Activated CD8-positive, alpha-beta T cell treated with anti-CD3 and anti-CD28 coated beads, Interleukin-2, amount 10 ng/mL, durations not matched to agents 7 days and 5 days (primary cell): ENCODE results near the gene GSN. TPM values are rescaled to one million over a fixed set of nuclear protein-coding genes. Genes with fewer than 3 reads are reported as not detected.

Source experiments
- ATAC-seq: fragments of 150-1000 bp; cut with Tn5 transposase; one replicate; pipeline ENCODE4 v1.10.0; 2021; ENCODE audit warnings: moderate library complexity
- CTCF ChIA-PET: fragments of 350-600 bp; sonication (Branson Sonifier 250); formaldehyde crosslinking; loops from one replicate; lab custom pipeline; 2021; ENCODE audit warnings: antibody characterized with exemption; lab: Charles Lee
- POLR2A ChIA-PET: fragments of 350-600 bp; sonication (Branson Sonifier 250); formaldehyde crosslinking; loops from one replicate; lab custom pipeline; 2021; ENCODE audit warnings: antibody characterized with exemption; lab: Charles Lee
- DNase-seq: peaks from one replicate; pipeline ENCODE4 v3.0.0-alpha.2; 2020
- H3K27ac Mint-ChIP-seq: one replicate; pipeline ENCODE4 v1.8.0; 2021; ENCODE audit warnings: mild to moderate bottlenecking, mixed read lengths
- H3K27me3 Mint-ChIP-seq: one replicate; pipeline ENCODE4 v1.8.0; 2021; ENCODE audit warnings: low read depth, mixed read lengths
- H3K36me3 Mint-ChIP-seq: one replicate; pipeline ENCODE4 v1.8.0; 2021; ENCODE audit warnings: low read depth, mixed read lengths
- H3K4me1 Mint-ChIP-seq: one replicate; pipeline ENCODE4 v1.8.0; 2021; ENCODE audit warnings: low read depth, mixed read lengths
- H3K4me3 Mint-ChIP-seq: one replicate; pipeline ENCODE4 v1.8.0; 2021; ENCODE audit warnings: mild to moderate bottlenecking, mixed read lengths
- H3K9me3 Mint-ChIP-seq: one replicate; pipeline ENCODE4 v1.8.0; 2022; ENCODE audit warnings: mixed read lengths; ENCODE audit not compliant: insufficient read depth
- total RNA-seq, 2 experiments: library from RNA; stranded (reverse); gene quantifications; one replicate each; pipeline ENCODE4 v1.2.3, GENCODE V29; 2021

GSN gene
- total RNA-seq, 2 experiments from 2014 or later: 4.0 to 4.2 TPM

DNA sequence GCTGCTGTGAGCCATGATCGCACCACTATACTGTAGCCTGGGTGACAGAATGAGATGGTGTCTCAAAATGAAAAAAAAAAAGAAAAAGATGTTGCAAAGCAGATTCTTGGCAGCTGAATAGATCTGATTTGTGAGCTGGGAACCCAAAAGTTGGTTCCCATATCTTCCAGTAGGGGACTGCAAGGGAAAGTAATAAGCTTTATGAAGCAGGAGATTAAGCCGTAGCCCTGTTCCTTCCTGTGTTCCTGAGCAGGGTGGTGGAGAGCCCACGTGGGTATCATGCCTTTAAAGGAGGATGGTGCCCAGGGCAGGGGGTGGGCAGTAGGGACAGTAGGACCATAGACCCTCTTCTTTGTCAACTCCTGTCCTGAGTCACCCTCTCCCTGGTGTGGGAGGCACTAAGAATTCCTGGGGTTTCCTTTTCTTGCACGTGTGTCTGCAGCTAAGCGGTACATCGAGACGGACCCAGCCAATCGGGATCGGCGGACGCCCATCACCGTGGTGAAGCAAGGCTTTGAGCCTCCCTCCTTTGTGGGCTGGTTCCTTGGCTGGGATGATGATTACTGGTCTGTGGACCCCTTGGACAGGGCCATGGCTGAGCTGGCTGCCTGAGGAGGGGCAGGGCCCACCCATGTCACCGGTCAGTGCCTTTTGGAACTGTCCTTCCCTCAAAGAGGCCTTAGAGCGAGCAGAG lies 64.2 kb downstream of the GSN start:
- no peak for ATAC-seq
- Mint-ChIP-seq H3K4me1 (no peaks in the 10 kb centered on the region), H3K27me3 (no peaks in the 10 kb centered on the region), H3K4me3 (no peak overlapping the region), H3K27ac (no peak overlapping the region), H3K36me3 (peaks cover 6% of the 10 kb centered on the region), H3K9me3 (no peaks in the 10 kb centered on the region)
- ChIA-PET CTCF (interaction anchor here (1.0 to 1.2 kb wide), 3 partner anchors 8 to 67 kb away, joined by 3 to 4 read pairs (median 3); no protein-coding TSS in a partner anchor), POLR2A (no interaction called here)
- DNase-seq: no peak

DNA sequence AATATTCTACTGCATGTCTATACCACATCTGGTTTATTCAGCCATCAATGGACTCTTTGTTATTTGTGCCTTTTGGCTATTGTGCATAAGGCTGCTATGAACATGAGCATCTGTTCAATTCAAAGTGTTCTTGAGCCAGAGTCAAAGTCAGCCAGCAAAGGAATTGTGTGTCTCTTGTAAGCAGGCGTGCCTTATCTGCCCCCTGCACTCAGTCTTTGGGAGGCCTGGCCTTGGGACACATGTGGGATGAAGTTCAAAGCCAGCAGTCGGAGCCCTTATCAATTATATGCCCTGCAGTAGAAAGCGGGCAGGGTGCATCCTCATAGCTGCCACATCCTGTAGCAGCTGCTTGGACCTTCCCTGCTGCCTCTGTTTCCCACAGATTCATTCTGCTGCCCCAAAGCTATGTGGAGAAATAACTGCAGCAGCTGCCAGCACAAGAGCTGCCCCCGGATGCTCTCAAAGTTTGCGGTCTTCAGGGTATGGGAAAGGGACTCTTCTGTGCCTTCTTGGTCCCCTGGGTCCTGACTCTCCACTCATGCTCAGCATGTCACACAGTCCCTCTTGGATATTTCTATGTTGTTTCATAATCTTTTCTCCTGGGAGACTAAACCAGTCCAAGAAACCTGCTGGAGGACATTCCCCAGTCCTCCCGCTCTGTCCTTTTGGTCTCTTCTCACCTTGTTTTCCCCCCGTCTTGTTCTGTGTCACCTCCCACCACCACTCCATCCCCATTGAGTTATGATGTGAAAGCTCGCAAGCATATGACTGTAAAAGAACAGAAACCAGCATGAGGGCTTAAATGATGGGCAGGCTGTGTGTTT lies 66.2 kb downstream of the GSN start:
- no peaks in the 10 kb centered on the region for H3K9me3 Mint-ChIP-seq
- POLR2A ChIA-PET: no interaction called here
- peaks cover 16% of the 10 kb centered on the region for H3K36me3 Mint-ChIP-seq
- CTCF ChIA-PET: interaction anchor here (0.9 to 2.0 kb wide), 2 partner anchors 14 to 20 kb away, joined by 3 to 9 read pairs; no protein-coding TSS in a partner anchor
- H3K27me3 Mint-ChIP-seq: no peaks in the 10 kb centered on the region
- no peaks in the 10 kb centered on the region for H3K4me1 Mint-ChIP-seq
- H3K27ac Mint-ChIP-seq: no peak overlapping the region
- DNase-seq (no peak), ATAC-seq (no peak)
- H3K4me3 Mint-ChIP-seq: no peak overlapping the region

DNA sequence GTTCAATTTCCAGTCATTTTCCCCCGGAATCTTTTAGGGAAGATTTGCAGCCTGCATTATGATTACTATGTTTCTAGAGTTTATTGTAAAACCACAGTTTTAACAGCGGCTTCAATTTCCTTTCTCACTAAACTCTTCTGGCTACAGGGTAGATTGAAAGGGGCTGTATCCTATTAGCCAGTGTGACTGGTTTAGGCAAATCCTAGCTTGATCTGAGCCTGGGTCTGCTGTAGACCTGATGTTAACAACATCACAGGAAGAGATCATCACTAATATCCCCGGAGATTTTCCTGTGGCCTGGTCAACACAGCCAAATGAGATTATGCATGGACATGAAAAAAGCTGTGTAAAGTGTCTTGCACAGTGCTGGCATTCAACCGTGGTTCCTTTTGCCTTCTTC lies 68.7 kb downstream of the GSN start:
- no peak for ATAC-seq
- Mint-ChIP-seq H3K27me3 (no peaks in the 10 kb centered on the region), H3K4me3 (no peak overlapping the region), H3K9me3 (no peaks in the 10 kb centered on the region), H3K4me1 (no peaks in the 10 kb centered on the region), H3K36me3 (peaks cover 22% of the 10 kb centered on the region), H3K27ac (no peak overlapping the region)
- ChIA-PET POLR2A (no interaction called here), CTCF (interaction anchor here (2.0 kb wide), 1 partner anchor 17 kb away, joined by 9 read pairs; no protein-coding TSS in a partner anchor)
- no peak for DNase-seq

DNA sequence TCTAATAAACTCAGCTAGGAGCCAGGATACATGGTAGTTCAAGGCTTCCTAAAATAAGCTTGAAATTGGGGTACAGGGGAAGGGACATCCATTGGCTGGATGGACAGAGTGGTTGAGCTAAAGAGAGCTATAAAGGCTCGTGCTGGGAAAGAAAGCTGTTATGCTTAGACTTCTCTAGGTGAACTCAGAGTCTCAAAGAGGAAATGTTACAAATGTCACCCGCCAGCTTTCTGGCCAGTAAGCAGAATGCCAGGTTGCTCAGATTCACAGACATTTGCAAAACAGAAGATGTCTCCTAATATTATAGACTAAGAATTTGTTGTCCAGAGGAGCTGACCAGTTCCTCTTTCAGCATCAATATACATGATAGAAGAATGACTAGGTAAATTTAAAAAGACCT lies 71.5 kb downstream of the GSN start:
- Mint-ChIP-seq H3K36me3 (peaks cover 33% of the 10 kb centered on the region), H3K27ac (no peak overlapping the region), H3K4me1 (peaks cover 2% of the 10 kb centered on the region), H3K4me3 (no peak overlapping the region), H3K27me3 (no peaks in the 10 kb centered on the region), H3K9me3 (no peaks in the 10 kb centered on the region)
- ChIA-PET CTCF (interaction anchor here (0.7 to 1.4 kb wide), 5 partner anchors 8 to 126 kb away, joined by 3 to 9 read pairs (median 3); no protein-coding TSS in a partner anchor), POLR2A (interaction anchor here (0.7 to 1.2 kb wide), 2 partner anchors 14 to 95 kb away, joined by 3 read pairs; no protein-coding TSS in a partner anchor)
- no peak for DNase-seq
- ATAC-seq: no peak

DNA sequence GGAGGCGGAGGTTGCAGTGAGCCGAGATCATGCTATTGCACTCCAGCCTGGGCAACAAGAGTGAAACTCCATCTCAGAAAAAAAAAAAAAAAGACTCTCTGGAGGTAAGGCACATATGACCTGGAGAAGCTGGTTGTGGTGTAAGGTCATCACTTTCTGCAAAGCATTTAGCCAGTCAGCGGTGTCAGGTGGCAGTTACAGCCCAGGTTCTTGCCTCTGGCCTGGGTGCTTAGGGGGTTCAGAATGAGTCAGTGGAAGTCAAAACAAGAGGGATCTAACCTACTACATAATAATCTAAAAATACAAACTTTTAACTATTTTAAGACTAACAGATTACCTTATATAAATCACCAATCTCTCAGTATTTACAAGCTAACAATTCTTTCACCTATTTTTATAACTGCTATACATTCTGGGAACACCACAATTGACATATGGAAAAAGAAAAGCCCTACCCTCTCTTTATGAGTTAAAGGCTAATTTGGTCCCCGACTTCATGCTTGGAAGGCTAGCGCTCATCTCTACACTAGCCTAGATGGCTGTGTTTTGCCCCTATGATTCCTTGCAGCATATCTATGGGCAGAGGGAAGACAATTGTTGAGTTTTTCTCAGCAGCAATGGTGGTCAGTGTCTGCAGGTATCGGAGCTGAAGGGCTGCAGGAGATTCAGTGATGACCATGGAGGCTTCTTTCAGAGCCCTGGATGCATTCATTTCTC lies 72.9 kb downstream of the GSN start:
- POLR2A ChIA-PET: no interaction called here
- ATAC-seq (no peak), DNase-seq (no peak)
- CTCF ChIA-PET: interaction anchor here (0.9 to 4.9 kb wide), 3 partner anchors 13 to 59 kb away, joined by 3 to 31 read pairs (median 4); no protein-coding TSS in a partner anchor
- Mint-ChIP-seq H3K36me3 (peaks cover 42% of the 10 kb centered on the region), H3K4me1 (peaks cover 2% of the 10 kb centered on the region), H3K27ac (no peak overlapping the region), H3K27me3 (no peaks in the 10 kb centered on the region), H3K4me3 (no peak overlapping the region), H3K9me3 (no peaks in the 10 kb centered on the region)

DNA sequence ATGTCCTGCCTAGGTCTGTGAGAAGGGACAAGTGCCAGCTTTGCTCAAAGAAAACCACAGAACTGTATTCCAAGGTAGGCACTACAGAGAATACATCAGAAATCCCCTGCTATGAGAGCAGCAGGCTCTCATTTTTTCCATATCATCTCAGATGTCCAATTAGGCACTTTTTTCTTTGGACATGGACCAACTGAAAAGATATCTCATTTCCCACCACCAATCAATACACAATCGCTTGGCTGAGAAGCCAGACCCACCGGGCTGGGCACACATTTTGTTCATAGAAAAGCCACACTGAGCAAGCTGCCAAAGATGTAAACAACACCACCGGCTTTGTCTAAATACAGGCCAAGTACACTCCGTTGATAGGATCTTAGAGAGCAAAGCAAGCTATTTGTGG lies 76.2 kb downstream of the GSN start:
- Mint-ChIP-seq H3K27ac (no peak overlapping the region), H3K27me3 (no peaks in the 10 kb centered on the region), H3K4me3 (no peak overlapping the region), H3K4me1 (peaks cover 4% of the 10 kb centered on the region), H3K9me3 (no peaks in the 10 kb centered on the region), H3K36me3 (peaks cover 48% of the 10 kb centered on the region)
- ATAC-seq (no peak), DNase-seq (no peak)
- ChIA-PET POLR2A (no interaction called here), CTCF (interaction anchor here (1.2 to 4.9 kb wide), 4 partner anchors 24 to 55 kb away, joined by 3 to 31 read pairs (median 4); no protein-coding TSS in a partner anchor)

DNA sequence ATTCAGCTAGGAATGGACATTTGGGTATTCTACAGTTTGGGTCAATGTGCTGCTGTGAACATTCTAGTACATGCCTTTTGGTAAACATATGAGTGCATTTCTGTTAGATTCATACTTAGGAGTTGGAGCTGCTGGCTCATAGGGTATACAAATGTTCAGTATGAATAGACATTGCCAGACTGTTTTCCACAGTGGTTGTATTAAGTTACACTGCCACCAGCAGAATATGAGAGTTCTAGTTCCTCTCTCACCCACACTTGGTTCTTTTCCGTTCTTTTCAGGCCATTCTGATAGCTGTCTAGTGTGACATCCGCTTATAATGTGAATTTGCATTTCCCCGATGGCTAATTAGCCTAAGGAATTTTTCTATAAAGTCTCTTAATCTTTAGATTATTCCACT lies 77.1 kb downstream of the GSN start:
- DNase-seq (no peak), ATAC-seq (no peak)
- H3K27me3 Mint-ChIP-seq: no peaks in the 10 kb centered on the region
- ChIA-PET CTCF (interaction anchor here (1.0 to 4.9 kb wide), 4 partner anchors 25 to 132 kb away, joined by 3 to 31 read pairs (median 4); no protein-coding TSS in a partner anchor), POLR2A (no interaction called here)
- H3K9me3 Mint-ChIP-seq: no peaks in the 10 kb centered on the region
- H3K4me3 Mint-ChIP-seq: no peak overlapping the region
- no peak overlapping the region for H3K27ac Mint-ChIP-seq
- H3K36me3 Mint-ChIP-seq: peaks cover 51% of the 10 kb centered on the region
- peaks cover 4% of the 10 kb centered on the region for H3K4me1 Mint-ChIP-seq

DNA sequence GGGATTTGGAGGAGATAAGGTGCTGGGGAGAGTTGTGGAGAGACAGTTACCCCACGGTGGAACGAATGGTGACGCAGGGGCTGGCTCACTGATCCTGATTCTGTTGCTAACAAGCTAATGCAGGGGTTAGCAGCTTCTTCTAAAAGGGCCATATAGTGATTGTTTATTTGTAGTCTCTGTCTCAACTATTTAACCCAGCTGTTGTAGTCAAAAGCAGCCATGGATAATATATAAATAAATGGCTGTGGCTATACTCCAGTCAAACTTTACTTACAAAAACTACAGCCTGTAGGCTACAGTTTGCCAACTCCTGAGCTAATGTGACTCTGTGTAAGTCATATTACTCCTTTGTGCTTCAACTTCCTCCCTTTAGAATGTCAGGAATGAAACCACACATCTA lies 80.3 kb downstream of the GSN start:
- ATAC-seq: no peak
- H3K36me3 Mint-ChIP-seq: peaks cover 67% of the 10 kb centered on the region
- no peak overlapping the region for H3K27ac Mint-ChIP-seq
- H3K4me1 Mint-ChIP-seq: peaks cover 22% of the 10 kb centered on the region
- H3K27me3 Mint-ChIP-seq: no peaks in the 10 kb centered on the region
- CTCF ChIA-PET: interaction anchor here (0.7 to 4.5 kb wide), 4 partner anchors 9 to 70 kb away, joined by 3 to 24 read pairs (median 4); no protein-coding TSS in a partner anchor
- POLR2A ChIA-PET: interaction anchor here (0.8 kb wide), 1 partner anchor 238 kb away, joined by 3 read pairs; no protein-coding TSS in a partner anchor
- peak; percentile 7 for DNase-seq
- H3K4me3 Mint-ChIP-seq: no peak overlapping the region
- H3K9me3 Mint-ChIP-seq: no peaks in the 10 kb centered on the region

DNA sequence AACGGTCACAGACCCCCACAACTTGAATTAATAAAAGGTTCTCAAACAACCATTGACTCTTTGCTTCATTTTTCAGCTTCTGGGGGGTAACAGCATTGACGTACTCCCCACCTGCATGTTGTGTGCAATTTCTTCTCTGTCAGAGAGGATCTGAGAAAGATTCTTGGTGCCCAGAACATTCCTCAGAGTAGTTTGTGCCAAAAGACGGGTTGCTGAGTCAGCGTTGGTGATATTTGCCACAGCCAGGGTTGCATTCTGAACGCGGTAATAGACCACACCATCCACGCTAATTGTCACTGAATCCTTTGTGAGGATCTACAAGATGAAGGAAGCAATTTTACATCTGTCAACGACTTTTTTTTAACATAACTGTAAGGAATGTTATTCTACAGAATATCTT lies 81.0 kb downstream of the GSN start:
- H3K36me3 Mint-ChIP-seq: peaks cover 66% of the 10 kb centered on the region
- POLR2A ChIA-PET: no interaction called here
- H3K27ac Mint-ChIP-seq: no peak overlapping the region
- H3K9me3 Mint-ChIP-seq: no peaks in the 10 kb centered on the region
- H3K4me1 Mint-ChIP-seq: peaks cover 30% of the 10 kb centered on the region
- ATAC-seq (no peak), DNase-seq (peak; percentile 11)
- no peak overlapping the region for H3K4me3 Mint-ChIP-seq
- no peaks in the 10 kb centered on the region for H3K27me3 Mint-ChIP-seq
- CTCF ChIA-PET: interaction anchor here (0.7 to 4.5 kb wide), 5 partner anchors 10 to 71 kb away, joined by 3 to 24 read pairs (median 3); no protein-coding TSS in a partner anchor

DNA sequence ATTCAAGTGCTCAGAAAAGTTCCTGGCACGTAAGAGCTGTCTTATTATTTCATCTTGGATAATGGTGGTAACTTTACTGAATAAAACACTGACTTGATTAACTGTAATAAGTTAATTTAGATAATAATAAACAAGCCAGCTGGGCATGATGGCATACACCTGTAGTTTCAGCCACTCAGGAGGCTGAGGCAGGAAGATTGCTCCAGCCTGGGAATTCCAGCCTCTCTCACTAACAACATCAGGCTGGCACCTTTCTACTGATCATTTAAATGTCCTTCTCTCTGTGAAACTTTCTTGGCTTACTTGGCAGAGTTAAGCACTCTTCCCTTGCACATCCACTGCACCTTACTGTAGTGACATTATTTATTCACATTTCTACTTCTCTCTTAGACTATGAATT lies 82.1 kb downstream of the GSN start:
- no peak overlapping the region for H3K27ac Mint-ChIP-seq
- no peaks in the 10 kb centered on the region for H3K27me3 Mint-ChIP-seq
- no peak for DNase-seq
- no peak for ATAC-seq
- peaks cover 69% of the 10 kb centered on the region for H3K36me3 Mint-ChIP-seq
- ChIA-PET POLR2A (interaction anchor here (1.1 kb wide), 1 partner anchor 14 kb away, joined by 3 read pairs; no protein-coding TSS in a partner anchor), CTCF (interaction anchor here (1.2 to 4.5 kb wide), 4 partner anchors 23 to 48 kb away, joined by 3 to 24 read pairs (median 3); no protein-coding TSS in a partner anchor)
- H3K9me3 Mint-ChIP-seq: no peaks in the 10 kb centered on the region
- peaks cover 34% of the 10 kb centered on the region for H3K4me1 Mint-ChIP-seq
- H3K4me3 Mint-ChIP-seq: no peak overlapping the region
